BLaER1 (cell line): ENCODE data around the gene PUS10.
"Not testable (repeated sequence)": the region's sequence is repeated elsewhere in the genome, so short reads cannot be mapped to it uniquely, and the experiment has no call there.

Source experiments
- H3K27ac ChIP-seq: shearing (Covaris generic); formaldehyde crosslinking; 2 replicates; pipeline ENCODE4 v1.8.1; 2022
- H3K27me3 ChIP-seq: shearing (Covaris generic); formaldehyde crosslinking; 2 replicates; pipeline ENCODE4 v1.8.1; 2022
- H3K36me3 ChIP-seq: shearing (Covaris generic); formaldehyde crosslinking; 2 replicates; pipeline ENCODE4 v1.8.1; 2022
- H3K4me1 ChIP-seq: shearing (Covaris generic); formaldehyde crosslinking; 2 replicates; pipeline ENCODE4 v1.8.1; 2022
- H3K4me2 ChIP-seq: shearing (Covaris generic); formaldehyde crosslinking; 2 replicates; pipeline ENCODE4 v1.8.1; 2022
- H3K4me3 ChIP-seq: shearing (Covaris generic); formaldehyde crosslinking; 2 replicates; pipeline ENCODE4 v1.8.1; 2022
- H3K9ac ChIP-seq: shearing (Covaris generic); formaldehyde crosslinking; 2 replicates; pipeline ENCODE4 v1.8.1; 2022
- H3K9me3 ChIP-seq: shearing (Covaris generic); formaldehyde crosslinking; 2 replicates; pipeline ENCODE4 v1.8.1; 2022
- H4K20me1 ChIP-seq: shearing (Covaris generic); formaldehyde crosslinking; 2 replicates; pipeline ENCODE4 v1.8.1; 2022
- Cebpa-rat ChIP-seq: shearing (Covaris generic); IDR thresholded peaks from 2 replicates; pipeline ENCODE4 v1.8.1; 2022

The PUS10 gene

GRCh38 chr2:60987041-60987440 is 31.0 kb downstream of the PUS10 start:
- no peaks in the 10 kb centered on the region for H3K4me1 ChIP-seq

GRCh38 chr2:60984720-60985119 is 33.3 kb downstream of the PUS10 start:
- TF ChIP-seq Cebpa-rat: no peak
- Histone ChIP-seq H3K27me3 (no peaks in the 10 kb centered on the region), H3K4me3 (no peak overlapping the region), H3K9me3 (no peaks in the 10 kb centered on the region), H4K20me1 (no peaks in the 10 kb centered on the region), H3K36me3 (no peaks in the 10 kb centered on the region), H3K9ac (no peak overlapping the region), H3K27ac (no peak overlapping the region), H3K4me1 (no peaks in the 10 kb centered on the region), H3K4me2 (no peak overlapping the region)

More at GRCh38 chr2:60987041-60987440, 31.0 kb downstream of the PUS10 start:
- Histone ChIP-seq H4K20me1 (no peaks in the 10 kb centered on the region), H3K4me3 (no peak overlapping the region), H3K4me2 (no peak overlapping the region), H3K27ac (no peak overlapping the region), H3K36me3 (no peaks in the 10 kb centered on the region), H3K27me3 (no peaks in the 10 kb centered on the region), H3K9me3 (peaks cover 9% of the 10 kb centered on the region), H3K9ac (no peak overlapping the region)
- TF ChIP-seq Cebpa-rat: no peak

GRCh38 chr2:60982066-60982465 is 36.0 kb downstream of the PUS10 start:
- H3K36me3 ChIP-seq, H3K27ac ChIP-seq, H3K9ac ChIP-seq, H3K4me1 ChIP-seq, H4K20me1 ChIP-seq, H3K9me3 ChIP-seq, H3K27me3 ChIP-seq, H3K4me2 ChIP-seq, H3K4me3 ChIP-seq: not testable (repeated sequence)

GRCh38 chr2:60980071-60980815 is 37.8 kb downstream of the PUS10 start:
- Histone ChIP-seq H3K4me2 (no peak overlapping the region), H3K4me1 (no peaks in the 10 kb centered on the region), H3K9ac (no peak overlapping the region), H3K36me3 (no peaks in the 10 kb centered on the region), H3K27ac (no peak overlapping the region), H4K20me1 (no peaks in the 10 kb centered on the region), H3K27me3 (no peaks in the 10 kb centered on the region), H3K4me3 (no peak overlapping the region), H3K9me3 (no peaks in the 10 kb centered on the region)
- no peak for TF ChIP-seq Cebpa-rat

- no peaks in the 10 kb centered on the region for H4K20me1 ChIP-seq
- no peak overlapping the region for H3K4me2 ChIP-seq
- TF ChIP-seq Cebpa-rat: no peak
- H3K9me3 ChIP-seq: no peaks in the 10 kb centered on the region
- no peaks in the 10 kb centered on the region for H3K27me3 ChIP-seq
- no peaks in the 10 kb centered on the region for H3K4me1 ChIP-seq
- H3K36me3 ChIP-seq: peaks cover 5% of the 10 kb centered on the region; the same call in 1 of the 2 replicates
- no peak overlapping the region for H3K27ac ChIP-seq
- H3K4me3 ChIP-seq: no peak overlapping the region
- H3K9ac ChIP-seq: no peak overlapping the region
Measured at GRCh38 chr2:60979231-60979630, 38.8 kb downstream of the PUS10 start.

- no peak overlapping the region for H3K4me3 ChIP-seq
- H3K9me3 ChIP-seq: no peaks in the 10 kb centered on the region
- no peaks in the 10 kb centered on the region for H3K4me1 ChIP-seq
- TF ChIP-seq Cebpa-rat: no peak
- no peaks in the 10 kb centered on the region for H3K27me3 ChIP-seq
- H4K20me1 ChIP-seq: no peaks in the 10 kb centered on the region
- no peak overlapping the region for H3K27ac ChIP-seq
- no peak overlapping the region for H3K4me2 ChIP-seq
- peaks cover 20% of the 10 kb centered on the region; the same call in 1 of the 2 replicates for H3K36me3 ChIP-seq
- H3K9ac ChIP-seq: no peak overlapping the region
Measured at GRCh38 chr2:60977562-60977895, 40.5 kb downstream of the PUS10 start.

- H3K27ac ChIP-seq: no peak overlapping the region
- H3K9ac ChIP-seq: no peak overlapping the region
- no peak for TF ChIP-seq Cebpa-rat
Measured at GRCh38 chr2:60976875-60977561, 41.0 kb downstream of the PUS10 start.

GRCh38 chr2:60976256-60976850 is 41.7 kb downstream of the PUS10 start:
- no peak for TF ChIP-seq Cebpa-rat
- no peaks in the 10 kb centered on the region for H3K9me3 ChIP-seq
- no peak overlapping the region for H3K27ac ChIP-seq
- no peaks in the 10 kb centered on the region for H3K27me3 ChIP-seq
- H3K4me2 ChIP-seq: no peak overlapping the region
- no peak overlapping the region for H3K9ac ChIP-seq
- no peaks in the 10 kb centered on the region for H4K20me1 ChIP-seq
- no peaks in the 10 kb centered on the region for H3K4me1 ChIP-seq
- H3K4me3 ChIP-seq: no peak overlapping the region
- peaks cover 20% of the 10 kb centered on the region; the same call in 1 of the 2 replicates for H3K36me3 ChIP-seq

More at GRCh38 chr2:60976875-60977561, 41.0 kb downstream of the PUS10 start:
- H4K20me1 ChIP-seq: no peaks in the 10 kb centered on the region
- no peak overlapping the region for H3K4me2 ChIP-seq
- no peaks in the 10 kb centered on the region for H3K4me1 ChIP-seq
- H3K27me3 ChIP-seq: no peaks in the 10 kb centered on the region
- H3K36me3 ChIP-seq: peaks cover 20% of the 10 kb centered on the region; the same call in 1 of the 2 replicates
- H3K4me3 ChIP-seq: no peak overlapping the region
- no peaks in the 10 kb centered on the region for H3K9me3 ChIP-seq

- Histone ChIP-seq H3K4me3 (no peak overlapping the region), H3K9me3 (no peaks in the 10 kb centered on the region), H3K27me3 (no peaks in the 10 kb centered on the region), H3K9ac (no peak overlapping the region), H4K20me1 (no peaks in the 10 kb centered on the region), H3K4me2 (no peak overlapping the region), H3K27ac (no peak overlapping the region), H3K4me1 (no peaks in the 10 kb centered on the region), H3K36me3 (peaks cover 20% of the 10 kb centered on the region; the same call in 1 of the 2 replicates)
- no peak for TF ChIP-seq Cebpa-rat
Measured at GRCh38 chr2:60974652-60975051, 43.4 kb downstream of the PUS10 start.

- no peak overlapping the region for H3K27ac ChIP-seq
- H3K4me2 ChIP-seq: no peak overlapping the region
- no peak overlapping the region for H3K9ac ChIP-seq
- H3K9me3 ChIP-seq: no peaks in the 10 kb centered on the region
- H3K4me3 ChIP-seq: no peak overlapping the region
- no peaks in the 10 kb centered on the region for H3K27me3 ChIP-seq
- peaks cover 20% of the 10 kb centered on the region; the same call in 1 of the 2 replicates for H3K36me3 ChIP-seq
- no peaks in the 10 kb centered on the region for H3K4me1 ChIP-seq
- no peak for TF ChIP-seq Cebpa-rat
- H4K20me1 ChIP-seq: no peaks in the 10 kb centered on the region
Measured at GRCh38 chr2:60973705-60974104, 44.4 kb downstream of the PUS10 start.
